CD1c-positive myeloid dendritic cell (primary cell): ENCODE measurements around the gene LCMT2.
A peak's percentile ranks its signal among the peaks of the same experiment; 100 is the strongest.
"Not testable (repeated sequence)": the region's sequence is repeated elsewhere in the genome, so short reads cannot be mapped to it uniquely, and the experiment has no call there.

Experiments used
- DNase-seq: peaks from one replicate; pipeline ENCODE4 v3.0.0-alpha.2; 2016; ENCODE audit errors: extremely low spot score

Gene LCMT2

DNA sequence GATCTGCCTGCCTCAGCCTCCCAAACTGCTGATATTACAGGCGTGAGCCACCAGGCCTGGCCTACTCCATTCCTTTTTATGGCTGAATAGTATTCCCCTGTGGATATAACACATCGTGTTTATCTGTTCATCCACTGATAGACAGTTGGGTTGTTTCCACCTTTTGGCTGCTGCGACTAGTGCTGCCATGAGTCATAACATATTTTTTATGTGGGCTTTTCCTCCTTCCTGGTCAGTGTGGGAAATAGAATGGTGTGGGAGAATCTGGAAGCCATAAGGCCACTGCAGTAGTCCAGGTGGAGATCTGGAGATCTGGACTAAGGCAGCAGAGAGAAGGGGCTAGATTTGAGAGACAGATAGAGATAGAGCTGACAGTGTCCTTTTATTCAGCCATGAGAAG, 16.2 kb downstream of the LCMT2 start:
- DNase-seq = no peak

DNA sequence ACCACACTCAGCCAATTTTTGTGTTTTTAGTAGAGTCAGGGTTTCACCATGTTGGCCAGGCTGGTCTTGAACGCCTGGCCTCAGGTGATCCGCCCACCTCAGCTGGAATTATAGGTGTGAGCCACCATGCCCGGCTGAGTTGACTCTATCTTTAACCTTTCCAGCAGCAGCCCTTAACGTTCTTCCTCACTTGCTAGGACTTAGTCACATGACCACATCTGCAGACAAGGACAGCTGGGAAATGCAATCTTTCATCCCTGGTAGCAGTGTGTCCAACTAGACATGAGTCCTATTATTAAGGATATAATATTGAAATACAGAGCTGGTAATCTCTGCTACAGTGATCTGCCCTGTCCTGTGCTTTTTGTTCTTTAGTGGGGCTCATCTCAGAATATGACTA, 18.0 kb downstream of the LCMT2 start:
- DNase-seq = no peak

DNA sequence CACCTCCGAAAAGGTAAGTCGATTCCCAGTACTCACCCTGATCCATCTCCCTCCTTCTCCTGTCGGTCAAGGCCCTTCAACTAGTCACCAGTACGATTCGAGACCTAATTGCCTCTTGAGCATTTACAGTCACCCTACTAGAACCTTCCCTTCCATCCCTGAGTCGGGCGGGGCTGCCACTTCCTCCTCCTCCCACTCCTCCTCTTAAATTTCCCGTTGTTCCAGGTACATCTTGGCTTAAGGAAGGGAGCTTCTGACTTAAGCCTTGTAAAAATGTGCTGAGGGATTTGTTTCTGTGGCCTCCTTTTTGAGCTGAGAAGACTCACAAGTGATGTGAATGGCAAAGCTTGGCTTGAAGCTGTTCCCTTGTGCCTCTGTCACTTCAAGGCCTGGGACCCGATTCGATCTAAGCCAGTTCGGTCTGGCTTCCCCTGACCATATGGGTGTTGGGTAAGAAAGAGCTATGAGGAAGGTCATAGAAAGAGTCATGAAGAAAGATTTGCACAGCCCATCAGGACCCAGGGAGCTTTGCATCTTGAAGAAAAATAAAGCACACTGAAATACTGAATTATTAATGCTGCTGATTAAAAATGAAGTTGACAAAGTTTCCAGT, 28.1 kb downstream of the LCMT2 start, which contains the start of gene TGM7:
Gene TGM7, minus strand, starts transcription at position 51 of the 613 bp plus-strand sequence.
- DNase-seq = no peak

DNA sequence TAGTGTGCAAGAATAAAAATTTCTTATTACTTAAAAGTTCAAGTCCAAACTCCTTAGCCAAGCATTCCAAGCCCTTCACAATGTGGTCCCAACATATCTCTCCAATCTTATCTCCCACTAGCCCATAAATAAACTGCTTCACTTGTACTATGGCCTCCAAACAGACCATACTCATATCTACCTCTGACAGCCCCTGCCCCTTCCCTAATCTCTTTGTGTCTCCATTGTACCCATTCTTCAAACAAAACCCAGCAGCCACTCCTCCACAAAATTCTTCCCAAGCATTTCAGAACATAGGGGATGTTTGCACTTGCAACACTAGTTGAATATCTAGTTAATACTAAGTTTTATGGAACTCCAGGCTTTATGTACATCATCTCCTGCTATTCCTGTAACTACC, 30.5 kb downstream of the LCMT2 start:
- DNase-seq = no peak

DNA sequence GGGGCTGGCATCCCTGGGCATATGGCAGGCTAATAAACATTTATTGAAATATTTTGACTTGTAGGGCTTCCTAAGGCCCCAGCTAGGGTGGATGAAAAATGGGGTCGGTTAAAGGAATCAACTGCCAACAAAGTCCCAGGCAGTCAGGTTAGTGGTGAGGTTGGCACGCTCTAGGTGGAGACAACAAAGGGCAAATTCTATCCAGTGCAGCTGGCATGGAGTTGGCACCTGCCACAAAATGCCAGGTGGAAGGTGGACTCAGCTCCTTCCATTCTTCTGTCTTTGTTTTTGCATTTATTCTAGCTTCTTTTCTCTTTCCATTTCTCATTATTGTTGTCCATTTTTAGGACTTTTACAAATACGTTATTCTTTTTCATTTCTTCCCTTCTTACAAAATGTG, 31.0 kb downstream of the LCMT2 start:
- no peak for DNase-seq

DNA sequence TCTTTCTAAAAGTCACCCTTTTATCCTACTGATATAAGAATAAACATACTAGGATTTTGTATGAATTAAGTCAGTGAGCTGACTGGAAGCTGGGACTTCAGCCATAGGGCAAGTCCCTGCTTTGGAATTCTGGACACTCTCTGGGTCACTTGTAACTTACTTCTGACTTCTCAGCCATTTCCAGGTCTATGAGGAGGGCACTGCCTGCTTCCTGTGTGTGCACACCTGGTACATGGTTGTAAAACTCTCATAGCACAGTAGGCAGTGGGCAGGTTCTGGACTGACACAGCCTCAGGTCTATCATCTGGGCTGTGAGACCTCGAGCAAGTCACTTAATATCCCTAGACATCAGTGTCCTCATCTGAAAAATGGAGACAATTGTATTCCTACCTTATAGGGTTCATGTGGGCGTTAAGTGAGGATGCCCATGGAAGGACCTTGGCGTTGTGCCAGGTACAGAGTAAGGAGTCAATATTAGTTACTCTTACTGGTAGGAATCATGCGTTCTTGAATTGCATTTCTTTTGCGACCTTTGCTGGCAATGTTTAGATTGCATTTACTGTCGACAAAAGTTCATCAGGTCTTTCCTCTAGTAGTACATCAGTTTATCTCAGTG, 36.2 kb downstream of the LCMT2 start:
- DNase-seq = no peak

DNA sequence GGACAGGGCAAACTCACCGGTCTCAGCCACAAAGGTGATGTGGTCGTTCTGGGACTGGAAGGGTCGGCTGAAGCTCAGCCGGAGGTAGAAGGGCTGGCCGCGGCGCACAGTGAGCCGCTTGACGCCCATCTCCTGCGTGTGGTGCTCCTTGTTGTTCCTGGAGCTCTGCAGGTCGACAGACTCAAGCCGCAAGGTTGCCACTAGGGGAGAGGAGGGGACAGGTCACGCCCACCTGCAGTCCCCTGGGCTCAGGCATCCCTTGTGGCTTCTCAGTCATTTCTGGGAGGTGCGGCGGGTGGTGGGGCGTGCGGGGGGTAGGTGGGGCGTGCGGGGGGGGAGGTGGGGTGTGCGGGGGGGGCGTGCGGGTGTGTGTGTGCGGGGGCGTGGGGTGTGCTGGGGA, 36.9 kb downstream of the LCMT2 start:
- no peak for DNase-seq

DNA sequence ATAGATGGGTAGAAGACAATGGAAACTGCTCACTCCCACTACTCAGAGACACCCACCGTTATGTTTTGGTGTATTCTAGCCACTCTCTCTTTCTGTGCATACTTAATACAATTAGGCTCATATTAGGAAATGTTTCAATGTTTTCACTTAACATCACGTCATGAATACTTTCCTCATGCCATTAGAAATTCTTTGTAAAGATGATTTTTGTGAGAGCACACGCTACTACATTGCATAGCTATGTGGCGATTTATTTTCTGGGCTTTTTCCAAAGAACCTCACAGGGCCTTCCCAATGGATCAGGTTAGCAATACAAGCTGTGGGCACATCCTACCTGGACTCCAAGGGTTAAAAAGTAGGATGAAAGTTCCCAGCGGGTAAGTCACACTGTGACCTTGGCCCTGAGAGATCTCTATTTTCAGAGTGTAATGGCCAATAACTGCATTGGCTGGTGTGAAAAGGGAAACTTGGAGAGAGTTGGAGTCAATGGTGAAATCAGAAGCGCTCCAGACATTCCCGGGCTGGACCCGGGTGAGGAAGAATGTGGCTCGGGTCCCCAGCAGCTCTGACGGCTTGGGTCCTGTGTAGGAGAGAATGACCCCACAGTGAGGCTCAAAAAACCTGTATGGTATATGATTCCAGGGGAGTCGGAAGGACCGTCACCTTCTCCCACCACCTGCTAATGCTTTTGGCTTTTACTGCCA, 37.8 kb downstream of the LCMT2 start:
- no peak for DNase-seq

DNA sequence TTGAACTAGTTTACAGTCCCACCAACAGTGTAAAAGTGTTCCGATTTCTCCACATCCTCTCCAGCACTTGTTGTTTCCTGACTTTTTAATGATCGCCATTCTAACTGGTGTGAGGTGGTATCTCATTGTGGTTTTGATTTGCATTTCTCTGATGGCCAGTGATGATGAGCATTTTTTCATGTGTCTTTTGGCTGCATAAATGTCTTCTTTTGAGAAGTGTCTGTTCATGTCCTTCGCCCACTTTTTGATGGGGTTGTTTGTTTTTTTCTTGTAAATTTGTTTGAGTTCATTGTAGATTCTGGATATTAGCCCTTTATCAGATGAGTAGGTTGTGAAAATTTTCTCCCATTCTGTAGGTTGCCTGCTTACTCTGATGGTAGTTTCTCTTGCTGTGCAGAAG, 40.7 kb downstream of the LCMT2 start:
- not testable (repeated sequence) for DNase-seq

DNA sequence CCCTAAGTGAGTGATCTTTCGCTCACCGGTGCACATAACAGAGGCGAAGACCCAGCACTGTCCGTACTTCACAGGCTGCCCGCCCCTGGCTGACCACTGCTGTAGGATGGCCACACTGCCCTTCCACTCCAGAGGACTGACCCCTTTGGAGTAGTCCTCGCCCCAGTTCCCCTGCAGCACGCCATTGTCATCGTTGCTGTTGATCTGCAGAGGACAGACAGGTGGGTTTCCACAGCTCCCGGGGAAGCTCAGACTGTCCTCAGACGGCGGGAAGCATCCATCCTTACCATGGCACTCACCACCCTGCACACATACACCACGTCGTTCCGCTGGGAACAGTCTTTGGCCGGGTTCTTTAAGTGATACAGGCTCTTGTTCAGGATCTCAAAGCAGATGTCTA, 43.1 kb downstream of the LCMT2 start:
- DNase-seq = no peak

DNA sequence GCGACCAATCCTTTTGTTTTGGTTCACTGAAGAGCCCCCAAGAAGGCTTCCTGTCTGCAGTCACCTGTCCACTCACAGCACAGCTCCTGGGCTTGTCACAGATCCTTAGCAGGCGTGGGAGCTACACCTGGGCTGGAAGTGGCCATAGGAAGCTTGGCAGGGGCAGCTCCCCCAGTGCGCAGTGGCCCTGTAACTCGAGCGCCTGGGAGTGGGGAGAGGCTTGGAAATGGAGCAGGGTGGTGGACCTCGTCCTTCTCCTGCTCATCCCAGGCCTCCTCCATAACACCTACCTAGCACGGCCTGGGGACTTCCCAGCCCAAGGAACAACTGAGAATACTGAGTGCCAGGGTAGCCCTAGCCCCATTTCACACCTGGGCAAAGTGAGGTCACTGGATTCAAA, 44.3 kb downstream of the LCMT2 start:
- DNase-seq = no peak

DNA sequence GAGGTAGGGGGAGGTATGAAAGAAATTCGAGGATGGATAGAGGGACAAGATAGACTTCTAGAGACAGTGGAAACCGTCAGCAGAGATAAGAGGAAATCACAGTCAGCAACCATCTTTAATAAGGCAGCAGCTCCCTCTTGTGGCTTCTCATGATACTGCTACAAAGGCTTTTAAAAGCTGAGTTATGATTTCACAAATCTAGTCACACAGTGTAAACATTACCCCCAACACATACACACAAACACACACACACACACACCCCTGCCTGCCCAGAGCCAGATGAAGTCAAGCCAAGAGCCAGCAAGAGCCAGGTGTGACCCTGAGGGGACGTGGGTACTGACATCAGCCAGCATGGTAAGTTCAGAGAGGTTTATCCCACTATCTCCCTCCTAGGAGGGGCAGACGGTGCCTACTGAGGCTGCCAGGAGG, 44.8 kb downstream of the LCMT2 start:
- peak; percentile 81 for DNase-seq

DNA sequence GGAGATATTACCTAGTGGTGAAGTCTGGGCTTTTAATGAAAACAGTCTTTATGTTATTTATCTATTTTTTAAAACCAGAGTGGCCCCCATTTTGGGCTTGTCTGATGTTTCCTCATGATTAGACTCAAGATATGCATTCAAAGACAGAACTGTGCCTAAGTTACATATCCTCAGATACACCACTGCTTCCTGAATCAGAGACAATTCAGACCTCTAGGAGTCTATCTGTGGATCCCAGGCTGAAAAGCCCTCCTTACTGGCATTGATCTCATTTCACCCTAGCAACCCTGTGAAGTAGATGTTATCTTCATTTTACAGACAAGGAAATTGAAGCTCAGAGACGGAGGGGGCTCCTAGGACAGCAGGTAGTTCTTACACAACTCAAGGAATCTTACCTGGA, 46.8 kb downstream of the LCMT2 start:
- no peak for DNase-seq

DNA sequence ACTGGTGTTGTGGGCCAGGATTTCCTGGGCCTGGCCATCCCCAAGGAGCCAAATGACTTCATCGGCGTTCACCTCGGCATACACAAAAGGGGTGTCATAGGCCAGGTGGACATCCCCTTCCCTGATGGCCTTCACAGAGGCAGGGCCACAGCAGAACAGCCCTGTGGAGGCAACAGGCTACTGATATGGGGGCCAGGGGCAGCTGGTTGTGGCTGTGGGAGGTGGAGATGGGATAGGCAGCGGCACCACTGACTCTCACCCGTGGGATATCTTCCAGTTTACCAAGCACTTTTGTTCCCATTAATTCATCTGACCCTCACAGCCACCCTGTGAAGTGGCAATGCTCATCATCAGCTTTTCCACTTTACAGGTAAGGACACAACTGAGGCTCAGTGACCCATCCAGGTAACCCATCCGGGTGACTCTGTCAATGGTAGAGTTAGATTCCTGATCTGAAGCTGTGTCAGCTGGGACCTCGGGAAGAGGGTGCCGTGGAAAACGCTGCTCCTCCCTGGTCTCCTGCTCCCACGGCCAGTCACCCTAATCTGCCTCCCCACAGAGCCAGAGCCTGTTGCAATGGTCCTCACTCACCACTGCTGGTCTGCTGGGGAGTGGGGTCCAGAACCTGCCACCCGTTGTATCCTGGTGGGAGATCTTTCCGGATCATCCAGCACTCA, 48.3 kb downstream of the LCMT2 start:
- DNase-seq = no peak

DNA sequence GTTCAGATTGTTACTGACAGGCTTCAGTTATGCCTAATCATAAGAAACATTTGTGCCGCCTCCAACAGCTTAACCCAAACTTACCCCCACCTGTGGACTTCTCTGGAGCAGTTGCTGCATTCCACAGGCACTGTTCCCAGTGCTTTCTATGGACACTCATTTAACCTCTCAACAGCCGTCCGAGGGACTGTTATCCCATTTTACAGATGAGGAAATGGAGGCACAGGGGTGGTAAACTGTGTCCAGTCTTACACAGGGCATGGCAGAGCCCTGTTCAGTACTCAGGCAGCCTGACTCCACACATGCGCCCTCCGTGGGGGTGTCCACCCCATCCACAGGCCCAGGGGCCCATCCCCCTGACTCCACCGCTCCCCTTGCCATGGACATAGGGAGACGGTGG, 49.4 kb downstream of the LCMT2 start:
- DNase-seq = no peak

DNA sequence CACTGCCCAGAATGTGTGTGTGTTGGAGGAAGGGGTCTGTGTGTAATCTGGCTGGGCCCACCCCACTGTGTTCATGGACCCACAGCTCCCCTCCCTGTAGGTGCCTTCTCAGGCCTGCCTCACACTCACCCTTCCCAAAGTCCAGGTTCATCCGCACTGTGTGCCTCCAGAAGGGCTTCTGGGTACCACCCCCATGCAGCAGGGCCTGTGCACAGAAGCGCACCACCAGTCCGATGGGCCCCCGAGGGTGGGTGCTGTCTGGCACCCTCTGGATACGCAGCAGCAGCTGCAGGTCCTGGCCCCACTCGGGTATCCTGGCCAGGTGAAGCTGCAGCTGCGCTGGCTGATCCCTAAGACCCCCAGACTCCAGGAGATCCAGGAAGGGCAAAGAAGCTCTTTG, 50.9 kb downstream of the LCMT2 start:
- DNase-seq = no peak

DNA sequence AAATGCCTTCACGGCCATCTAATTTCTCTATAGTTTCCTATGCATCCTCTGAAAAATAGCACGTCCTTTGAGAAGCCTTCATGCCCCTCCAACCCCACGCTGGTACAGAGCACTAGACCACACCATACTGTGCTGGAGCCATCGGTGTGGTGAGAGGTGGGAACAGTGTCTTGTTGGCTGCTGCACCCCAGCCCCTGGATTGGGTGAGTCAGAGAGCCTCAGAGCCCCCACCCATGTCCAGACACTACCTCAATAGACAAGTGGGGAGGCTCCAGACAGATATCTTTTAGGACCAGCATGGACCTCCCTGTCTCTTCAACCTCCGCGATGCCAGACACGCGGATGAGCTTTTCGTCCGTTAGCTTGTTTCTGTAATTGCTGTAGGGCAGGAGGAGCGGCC, 51.5 kb downstream of the LCMT2 start:
- no peak for DNase-seq

DNA sequence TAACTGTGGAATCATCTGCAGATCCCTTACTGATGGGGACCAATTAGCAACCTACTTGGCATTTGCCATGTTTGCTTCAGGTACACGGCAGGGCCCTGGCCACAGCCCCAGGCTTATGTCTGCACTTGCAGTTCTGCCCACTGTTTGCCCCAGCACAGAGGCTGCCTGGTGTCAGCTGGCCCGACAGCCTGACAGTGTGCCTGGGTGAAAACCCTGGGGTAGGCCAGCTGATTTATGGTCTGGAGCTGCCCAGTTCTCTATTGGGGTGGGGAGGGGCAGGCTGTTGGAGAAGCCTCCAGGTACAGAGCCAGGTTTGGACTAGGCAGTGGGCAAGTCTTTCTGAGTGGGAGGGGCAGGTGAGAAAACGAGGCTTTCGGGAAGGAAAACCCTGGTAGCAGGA, 52.5 kb downstream of the LCMT2 start:
- DNase-seq = no peak

DNA sequence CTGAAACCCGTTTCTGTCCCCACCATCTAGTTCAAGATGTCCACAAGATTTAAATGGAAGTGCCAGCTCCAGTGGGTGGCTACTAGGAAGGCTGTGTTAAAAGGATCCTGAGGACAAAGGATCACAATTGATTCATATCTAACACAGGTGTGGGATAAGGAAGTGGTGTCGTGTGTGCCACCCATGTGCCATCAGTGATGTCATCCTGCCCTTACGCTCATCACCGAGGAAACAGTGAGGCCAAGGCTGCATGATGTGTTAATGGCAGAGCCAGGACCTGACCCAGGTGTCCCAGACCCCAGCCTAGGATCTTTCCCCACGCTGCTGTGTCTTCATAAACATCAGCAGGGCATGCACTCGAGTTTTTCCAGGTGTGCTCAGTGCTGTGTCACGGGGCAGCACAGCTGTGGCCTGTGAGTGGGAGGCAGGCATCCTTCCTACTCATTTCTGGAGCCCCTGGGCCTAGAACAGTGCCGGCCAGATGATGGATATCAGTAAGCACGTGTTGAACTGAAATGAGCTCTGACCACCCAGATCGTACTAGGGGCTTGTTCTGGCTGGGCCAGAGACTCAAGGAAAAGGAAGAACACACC, 53.0 kb downstream of the LCMT2 start:
- no peak for DNase-seq

DNA sequence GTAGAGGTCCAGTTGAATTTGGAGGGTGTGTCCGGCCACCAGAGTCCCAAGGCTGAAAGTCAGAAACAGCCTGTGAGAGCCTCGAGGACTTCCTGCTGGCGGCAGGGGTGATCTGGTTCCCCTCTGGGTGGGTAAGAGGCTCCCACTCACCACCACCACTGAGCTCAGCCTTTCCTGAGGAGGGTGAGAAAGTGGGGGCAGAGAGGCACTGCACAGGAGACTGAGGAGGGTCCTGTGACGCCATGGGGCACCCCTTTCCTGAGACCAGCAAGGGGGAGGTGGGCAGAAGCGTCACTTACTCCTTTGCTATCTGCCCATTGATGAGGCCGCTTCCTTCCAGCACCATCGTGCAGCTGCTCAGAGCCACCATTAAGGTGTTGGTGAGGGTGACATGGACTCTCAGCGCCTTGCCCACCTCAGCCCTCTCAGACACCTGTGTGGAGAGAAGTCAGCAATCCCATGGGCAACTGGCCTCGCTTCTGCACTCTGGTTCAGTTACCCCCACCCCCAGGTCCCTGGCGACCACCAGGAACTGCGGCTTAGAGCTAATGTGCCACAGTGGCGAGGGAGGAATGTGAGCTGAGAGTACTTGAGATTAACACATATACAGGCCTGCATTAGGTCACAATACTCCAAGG, 53.7 kb downstream of the LCMT2 start:
- DNase-seq = no peak

DNA sequence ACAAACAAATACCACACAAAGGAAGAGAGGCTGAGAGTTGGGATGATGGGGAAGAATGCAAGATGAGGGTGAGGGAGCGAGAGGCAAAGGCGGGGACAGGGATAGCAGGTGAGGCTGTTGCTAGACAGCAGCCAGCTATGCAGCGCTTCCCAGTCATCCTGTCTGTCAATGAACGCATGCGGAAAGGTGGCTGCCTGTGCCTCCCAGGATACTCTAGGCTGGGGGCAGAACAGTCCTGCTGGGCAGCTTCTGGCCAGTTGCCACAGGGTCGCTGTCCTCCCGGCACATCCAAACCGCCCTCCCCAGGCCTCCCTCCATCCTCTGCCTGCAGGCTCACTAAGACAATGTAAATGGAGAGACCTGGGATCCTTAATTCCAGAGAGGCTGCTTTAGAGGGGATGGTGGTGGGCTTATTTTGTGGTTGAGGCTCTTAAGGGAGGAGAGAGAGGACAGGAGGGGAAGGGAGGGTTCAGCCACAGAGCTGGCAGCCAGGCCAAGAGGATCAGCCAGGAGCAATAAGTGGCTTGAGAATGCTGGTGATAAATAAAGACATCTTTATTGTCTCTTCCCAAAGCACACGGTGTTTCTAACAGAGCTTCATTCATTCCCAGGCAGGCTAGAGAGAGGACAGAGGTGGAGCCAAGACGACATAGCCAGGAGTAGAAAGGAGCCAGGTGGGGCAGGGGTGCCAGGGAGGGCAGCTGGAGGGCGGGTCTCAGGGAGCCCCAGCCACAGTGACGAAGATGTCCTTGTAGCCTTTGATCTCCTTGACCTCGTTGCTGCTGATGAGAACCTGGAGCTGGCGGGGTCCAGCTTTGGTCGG, 54.4 kb downstream of the LCMT2 start:
- no peak for DNase-seq
